GM04504 (cell line): Measurements from ENCODE around the gene AP1G1.
"Not testable (repeated sequence)": the region's sequence is repeated elsewhere in the genome, so short reads cannot be mapped to it uniquely, and the experiment has no call there.

Experiments used
- DNase-seq: peaks from one replicate; pipeline ENCODE4 v3.0.0-alpha.2; 2012; ENCODE audit warnings: low read depth

The AP1G1 gene

DNA sequence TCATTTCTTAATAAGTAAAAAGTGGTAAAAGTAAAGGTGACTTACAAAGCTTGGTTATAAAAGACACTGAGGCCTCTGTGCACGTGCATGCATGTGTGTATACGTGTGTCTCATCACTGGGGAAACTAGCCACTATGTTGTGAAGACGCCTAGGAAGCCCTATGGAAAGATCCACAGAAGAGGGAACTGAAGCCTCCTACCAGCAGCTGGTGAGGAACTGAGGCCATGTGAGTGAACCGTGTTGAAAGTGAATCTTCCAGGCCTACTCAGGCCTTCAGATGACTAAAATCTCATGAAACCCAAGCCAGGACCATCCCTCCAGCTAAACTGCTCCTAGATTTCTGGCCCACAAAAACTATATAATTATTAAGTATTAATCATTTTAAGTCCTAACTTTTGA lies 107.8 kb downstream of the AP1G1 start:
- no peak for DNase-seq

DNA sequence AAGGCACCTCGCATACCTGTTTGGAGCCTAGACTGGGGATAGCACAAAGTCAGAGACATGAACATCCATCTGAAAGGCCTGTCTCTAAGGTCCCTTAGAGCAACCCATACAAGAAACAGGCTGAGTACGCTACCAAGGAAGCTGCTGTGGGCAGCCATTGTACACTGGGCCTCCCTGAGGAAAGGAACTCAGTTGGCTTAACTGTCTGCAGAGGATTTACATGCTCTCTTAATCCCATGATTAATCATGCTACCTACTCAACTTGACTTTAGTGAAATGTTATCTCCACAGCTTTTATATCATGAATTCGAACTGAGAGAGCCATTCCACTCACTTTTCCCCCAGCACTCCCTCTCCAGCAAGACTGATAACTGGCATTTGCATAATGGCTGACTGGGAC lies 110.1 kb downstream of the AP1G1 start:
- no peak for DNase-seq

DNA sequence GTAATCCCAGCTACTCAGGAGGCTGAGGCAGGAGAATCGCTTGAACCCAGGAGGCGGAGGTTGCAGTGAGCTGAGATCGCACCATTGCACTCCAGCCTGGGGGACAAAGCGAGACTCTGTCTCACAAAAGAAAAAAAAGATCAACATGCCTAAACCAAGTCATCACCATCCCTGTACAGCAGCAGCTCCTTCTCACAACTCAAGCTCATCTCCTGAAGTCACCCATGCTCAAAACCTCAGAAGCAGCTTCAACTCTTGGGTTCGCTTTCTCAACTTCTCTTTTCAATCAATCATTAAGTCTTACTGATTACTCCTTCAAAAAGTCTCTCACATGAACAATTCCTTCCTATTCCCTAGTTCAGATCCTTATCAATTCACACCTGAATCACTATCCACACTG lies 115.5 kb downstream of the AP1G1 start:
- no peak for DNase-seq

DNA sequence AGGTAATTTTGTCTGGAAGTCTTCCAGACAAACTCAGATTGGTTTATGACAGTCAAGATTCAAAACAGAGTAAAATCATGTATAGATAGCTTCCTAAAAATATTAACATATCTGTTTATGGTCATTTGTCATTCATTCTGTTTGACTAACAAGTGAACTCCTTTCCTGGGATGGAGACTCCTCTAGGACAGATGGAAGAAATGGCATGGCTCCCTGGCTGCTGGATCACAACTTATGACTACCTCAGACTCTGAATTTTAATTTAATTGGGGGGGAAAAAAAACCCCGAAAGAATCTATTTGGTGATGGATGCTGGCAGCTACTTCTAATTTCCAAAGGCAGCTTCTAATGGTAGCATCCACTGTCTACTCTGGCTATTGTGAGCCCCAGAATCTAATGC lies 118.7 kb downstream of the AP1G1 start:
- DNase-seq, result no peak

DNA sequence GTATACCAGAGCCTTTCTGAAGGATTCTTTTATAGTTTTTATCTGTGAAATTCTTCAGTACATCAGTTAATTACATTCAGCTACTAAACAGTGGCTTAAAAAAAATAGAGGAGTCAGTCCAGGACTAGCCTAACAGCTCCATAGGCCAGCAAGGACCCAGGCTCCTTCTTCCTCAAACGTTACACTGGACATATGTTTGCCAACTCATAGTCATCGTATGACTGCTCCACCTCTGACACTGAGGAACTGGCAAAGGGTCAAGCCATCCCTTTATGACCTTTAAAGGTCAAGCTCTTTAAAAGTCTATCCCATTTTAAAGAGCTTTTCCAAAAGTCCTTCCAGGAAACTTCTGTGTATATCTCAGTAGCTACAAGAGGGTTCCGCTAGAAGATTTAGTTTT lies 120.8 kb downstream of the AP1G1 start:
- no peak for DNase-seq

DNA sequence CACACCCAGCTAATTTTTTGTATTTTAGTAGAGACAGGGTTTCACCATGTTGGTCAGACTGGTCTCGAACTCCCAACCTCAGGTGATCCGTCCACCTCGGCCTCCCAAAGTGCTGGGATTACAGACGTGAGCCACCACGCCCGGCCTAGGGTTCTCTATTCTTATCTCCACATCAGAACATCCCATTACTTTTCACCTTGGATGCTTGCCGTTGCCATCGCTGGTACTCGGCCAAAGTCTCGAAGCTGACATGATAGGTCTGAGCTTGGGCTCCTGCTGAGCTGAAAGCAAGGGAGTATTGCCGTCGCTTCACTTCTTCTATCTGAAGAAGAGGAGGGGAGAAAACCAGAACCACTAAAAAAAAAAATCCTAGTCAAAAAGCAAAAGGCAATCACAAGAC lies 124.4 kb downstream of the AP1G1 start:
- not testable (repeated sequence) for DNase-seq

DNA sequence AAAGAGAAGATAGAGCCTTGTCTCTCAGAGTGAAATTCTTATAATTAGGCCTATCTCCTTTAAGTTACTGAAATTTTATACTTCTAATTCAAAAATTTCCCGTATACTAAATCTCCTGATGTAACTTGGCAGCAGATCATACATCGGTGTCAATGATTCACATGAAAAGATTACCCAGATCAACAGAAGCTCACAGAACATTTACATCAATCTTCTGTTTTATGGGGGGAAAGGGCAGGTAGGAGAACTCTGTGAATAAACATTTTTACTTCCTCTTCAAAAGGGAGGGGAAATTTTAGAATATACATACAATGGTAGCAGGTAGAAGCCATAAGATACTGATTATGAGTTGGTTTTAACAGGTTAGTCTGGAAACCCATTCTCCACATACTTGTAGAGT lies 127.3 kb downstream of the AP1G1 start:
- DNase-seq, result no peak
